Endothelial cell of umbilical vein (primary cell): ENCODE results near the gene ETNK2. TPM values are rescaled to one million over a fixed set of nuclear protein-coding genes. Genes with fewer than 3 reads are reported as not detected.

Experiments used
- BruUV-seq: library from RNA; stranded (reverse); fragments of 400-500 nt; replicated peaks from 2 replicates; lab custom pipeline; 2021; lab: Mats Ljungman, UMichigan
- CTCF ChIA-PET: fragments of 300-600, 350-600 bp; sonication (Branson Sonifier 250); formaldehyde crosslinking; loops from one replicate; lab custom pipeline; 2021; ENCODE audit warnings: antibody characterized with exemption, inconsistent platforms; lab: Charles Lee
- POLR2A ChIA-PET: fragments of 300-600, 350-600 bp; sonication (Branson Sonifier 250); formaldehyde crosslinking; loops from one replicate; lab custom pipeline; 2021; ENCODE audit warnings: antibody characterized with exemption, inconsistent platforms; lab: Charles Lee
- DNase-seq: peaks from one replicate; pipeline ENCODE4 v3.0.0-alpha.2; 2011; ENCODE audit warnings: low read depth, low spot score
- FAIRE-seq: peaks from 2 replicates; lab custom pipeline; 2011; peaks lifted over from hg19 to GRCh38; lab: Jason Lieb, UNC
- H2AFZ ChIP-seq: 2 replicates; pipeline ENCODE4 v1.6.0; 2012; ENCODE audit warnings: low read depth, low read length, control low read depth, inconsistent platforms
- H3K27ac ChIP-seq: 2 replicates; pipeline ENCODE4 v1.5.1; 2011; ENCODE audit warnings: low read depth, mild to moderate bottlenecking, control low read depth, low read length, moderate library complexity; ENCODE audit not compliant: insufficient read depth
- H3K27me3 ChIP-seq, 2 experiments: 2 replicates each; pipeline versions ENCODE4 v1.6.0 to v1.6.1; 2011; ENCODE audit warnings: low read length in 2 of 2, mixed read lengths in 1 of 2; ENCODE audit not compliant: control insufficient read depth in 2 of 2, insufficient read depth in 2 of 2
- H3K36me3 ChIP-seq, 2 experiments: 2 replicates in 1 of 2; 3 replicates in 1 of 2; pipeline ENCODE4 v1.5.1; 2011; ENCODE audit warnings: low read length in 2 of 2, mild to moderate bottlenecking in 1 of 2, moderate library complexity in 1 of 2; ENCODE audit not compliant: control insufficient read depth in 2 of 2, insufficient read depth in 2 of 2; ENCODE audit errors: extremely low read depth in 1 of 2
- H3K4me1 ChIP-seq: 3 replicates; pipeline ENCODE4 v1.5.1; 2011; ENCODE audit warnings: mild to moderate bottlenecking, low read length; ENCODE audit not compliant: control insufficient read depth, insufficient read depth; ENCODE audit errors: extremely low read depth
- H3K4me2 ChIP-seq: 2 replicates; pipeline ENCODE4 v1.6.1; 2011; ENCODE audit warnings: low read length, control low read depth, mixed read lengths; ENCODE audit not compliant: insufficient read depth
- H3K4me3 ChIP-seq, 3 experiments: fragments of 200-600 bp in 1 of 3; sonication (generic), shearing (Covaris generic) in 1 of 3; replicated peaks in 1 of 3; 2 replicates each; pipeline ENCODE4 v1.5.1; 2011 to 2016; ENCODE audit warnings: control low read depth in 3 of 3, low read length in 3 of 3, mild to moderate bottlenecking in 2 of 3, inconsistent platforms in 1 of 3, low read depth in 1 of 3, moderate library complexity in 1 of 3; ENCODE audit not compliant: insufficient read depth in 1 of 3
- H3K79me2 ChIP-seq: 2 replicates; pipeline ENCODE4 v1.6.0; 2012; ENCODE audit warnings: low read length, inconsistent platforms; ENCODE audit not compliant: control insufficient read depth, insufficient read depth
- H3K9ac ChIP-seq: replicated peaks from 2 replicates; pipeline ENCODE3; 2011; ENCODE audit warnings: low read length, control low read depth; ENCODE audit not compliant: insufficient read depth; ENCODE audit errors: extremely low read depth
- H3K9me1 ChIP-seq: replicated peaks from 3 replicates; pipeline ENCODE4 v1.6.0; 2011; ENCODE audit warnings: mild to moderate bottlenecking, low read length; ENCODE audit not compliant: control insufficient read depth, insufficient read depth; ENCODE audit errors: extremely low read depth
- H3K9me3 ChIP-seq: replicated peaks from 2 replicates; pipeline ENCODE4 v1.5.1; 2012; ENCODE audit warnings: low read length, inconsistent platforms; ENCODE audit not compliant: control insufficient read depth, insufficient read depth
- H4K20me1 ChIP-seq: replicated peaks from 2 replicates; pipeline ENCODE3; 2011; ENCODE audit warnings: mild to moderate bottlenecking, low read length; ENCODE audit not compliant: control insufficient read depth, insufficient read depth; ENCODE audit errors: extremely low read depth
- FOS ChIP-seq: IDR thresholded peaks from 2 replicates; pipeline ENCODE4 v1.6.1; 2011; ENCODE audit warnings: mild to moderate bottlenecking, low read length, moderate library complexity, borderline replicate concordance; ENCODE audit not compliant: insufficient read depth
- GATA2 ChIP-seq: IDR thresholded peaks from 2 replicates; pipeline ENCODE4 v1.7.0; 2011; ENCODE audit warnings: low read depth, mild to moderate bottlenecking, moderate library complexity, mixed read lengths, low read length; ENCODE audit not compliant: insufficient read length, insufficient read depth
- MYC ChIP-seq: IDR thresholded peaks from one replicate; pipeline ENCODE4 v1.6.1; 2011; ENCODE audit warnings: mild to moderate bottlenecking, low read depth, low read length
- POLR2A ChIP-seq: IDR thresholded peaks from 2 replicates; pipeline ENCODE4 v1.6.1; 2012; ENCODE audit warnings: low read depth, mild to moderate bottlenecking, control low read depth, low read length
- POLR2AphosphoS5 ChIP-seq: IDR thresholded peaks from 2 replicates; pipeline ENCODE4 v1.6.1; 2012; ENCODE audit warnings: low read depth, mild to moderate bottlenecking, control low read depth, low read length, moderate library complexity; ENCODE audit not compliant: insufficient read depth
- dilution Hi-C: fragments of 300-500 bp; cut with MboI; formaldehyde crosslinking; loops from one replicate; pipeline ENCODE4 v1.15.0; 2019; ENCODE audit warnings: low sequenced_read_pairs; ENCODE audit not compliant: extremely low pct_ligation_motif_present
- intact Hi-C: fragments of 100-400 bp; cut with micrococcal nuclease; formaldehyde crosslinking; loops from one replicate; pipeline ENCODE4 v1.10.0; 2022
- polyA plus RNA-seq, 4 experiments: library from polyadenylated mRNA; depleted of rRNA in 3 of 4; stranded (reverse) in 3 of 4; unstranded in 1 of 4; fragments of >200 nt; gene quantifications; 2 replicates each; pipeline versions ENCODE4 v1.2.1 to v1.2.3, GENCODE V29; 2011 to 2012; ENCODE audit warnings: missing spikeins in 1 of 4
- total RNA-seq: library from RNA; stranded (reverse); gene quantifications from 2 replicates; pipeline ENCODE4 v1.2.3, GENCODE V29; 2021
- TF ChIP-seq, protein P1 (sequence below), 2 donors: IDR thresholded peaks; 1 replicate in 1 of 2; 2 replicates in 1 of 2; pipeline ENCODE4 v1.5.1; 2011; ENCODE audit warnings: low read length in 2 of 2, mild to moderate bottlenecking in 2 of 2, moderate library complexity in 2 of 2, control low read depth in 1 of 2, inconsistent platforms in 1 of 2, low read depth in 1 of 2; ENCODE audit not compliant: insufficient read depth in 1 of 2; ENCODE audit errors: extremely low read depth in 1 of 2
- TF ChIP-seq, protein P2 (sequence below): IDR thresholded peaks from 2 replicates; pipeline ENCODE4 v1.6.1; 2011; ENCODE audit not compliant: insufficient read depth, insufficient read length

Gene ETNK2
- total and polyA plus RNA-seq, 2 donors (not counting 3 experiments of a cell fraction or from before 2014, with no cell fraction given), result 13.5 to 27.5 TPM

DNA sequence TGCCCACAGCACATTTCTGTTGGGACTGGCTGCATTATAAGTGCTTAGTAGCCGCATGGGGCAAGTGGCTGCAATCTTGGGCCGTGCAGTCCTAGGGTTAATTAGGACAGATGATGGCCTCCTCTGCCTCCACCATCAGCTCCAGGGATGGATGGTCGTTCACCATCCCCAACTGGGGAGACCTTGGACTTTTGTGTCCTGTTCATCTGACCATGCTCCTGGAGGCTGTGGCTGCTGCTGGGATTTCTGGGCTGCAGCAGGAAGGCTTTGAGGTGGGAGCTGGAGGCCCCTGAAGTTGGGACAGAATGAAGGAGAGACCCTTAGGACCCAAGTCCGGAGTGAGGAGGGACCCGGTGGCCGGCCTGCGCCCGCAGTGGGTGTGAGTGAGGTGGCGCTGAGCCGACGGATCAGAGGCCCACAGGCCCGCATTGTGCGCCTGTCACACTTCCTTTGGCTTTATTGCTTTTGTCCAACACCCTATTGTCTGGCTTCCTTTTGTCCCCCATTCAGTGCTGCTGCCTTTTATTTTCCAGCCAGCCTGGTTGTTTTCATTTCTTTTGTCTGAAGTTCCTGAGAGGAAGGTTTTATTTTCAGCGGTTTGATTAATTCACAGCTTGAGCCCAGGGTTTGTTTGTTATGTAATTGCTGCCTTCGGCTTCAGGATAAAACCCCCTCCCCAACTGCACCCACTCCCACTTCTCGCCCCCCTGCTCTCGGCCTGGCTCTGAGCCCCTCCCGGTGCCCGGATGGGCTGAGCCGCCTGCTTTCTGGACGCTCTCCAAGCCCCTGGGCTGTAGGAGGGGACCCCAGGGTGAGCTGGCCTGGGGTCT is 43.3 kb downstream of the ETNK2 start:
- H2AFZ ChIP-seq, result no peak overlapping the region
- H3K27me3 ChIP-seq, result no peaks in the 10 kb centered on the region
- peak overlapping the region; percentile 57 for H3K9ac ChIP-seq
- TF ChIP-seq POLR2AphosphoS5, result peak; percentile 63
- TF ChIP-seq POLR2A, result no peak
- TF ChIP-seq, protein P1, sequence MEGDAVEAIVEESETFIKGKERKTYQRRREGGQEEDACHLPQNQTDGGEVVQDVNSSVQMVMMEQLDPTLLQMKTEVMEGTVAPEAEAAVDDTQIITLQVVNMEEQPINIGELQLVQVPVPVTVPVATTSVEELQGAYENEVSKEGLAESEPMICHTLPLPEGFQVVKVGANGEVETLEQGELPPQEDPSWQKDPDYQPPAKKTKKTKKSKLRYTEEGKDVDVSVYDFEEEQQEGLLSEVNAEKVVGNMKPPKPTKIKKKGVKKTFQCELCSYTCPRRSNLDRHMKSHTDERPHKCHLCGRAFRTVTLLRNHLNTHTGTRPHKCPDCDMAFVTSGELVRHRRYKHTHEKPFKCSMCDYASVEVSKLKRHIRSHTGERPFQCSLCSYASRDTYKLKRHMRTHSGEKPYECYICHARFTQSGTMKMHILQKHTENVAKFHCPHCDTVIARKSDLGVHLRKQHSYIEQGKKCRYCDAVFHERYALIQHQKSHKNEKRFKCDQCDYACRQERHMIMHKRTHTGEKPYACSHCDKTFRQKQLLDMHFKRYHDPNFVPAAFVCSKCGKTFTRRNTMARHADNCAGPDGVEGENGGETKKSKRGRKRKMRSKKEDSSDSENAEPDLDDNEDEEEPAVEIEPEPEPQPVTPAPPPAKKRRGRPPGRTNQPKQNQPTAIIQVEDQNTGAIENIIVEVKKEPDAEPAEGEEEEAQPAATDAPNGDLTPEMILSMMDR (IDR thresholded peaks at IDR 0.05; ENCODE audit: extremely low read depth in 1 of 2, insufficient read depth in 1 of 2, low read depth in 1 of 2, low read length in 2 of 2), result no peak
- TF ChIP-seq FOS, result no peak
- TF ChIP-seq GATA2, result peak; percentile 39
- TF ChIP-seq MYC, result peak; percentile 66
- TF ChIP-seq, protein P2, sequence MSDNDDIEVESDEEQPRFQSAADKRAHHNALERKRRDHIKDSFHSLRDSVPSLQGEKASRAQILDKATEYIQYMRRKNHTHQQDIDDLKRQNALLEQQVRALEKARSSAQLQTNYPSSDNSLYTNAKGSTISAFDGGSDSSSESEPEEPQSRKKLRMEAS, result no peak
- peak overlapping the region; percentile 58 for H3K4me2 ChIP-seq
- dilution Hi-C loops, result no loop called here
- peak overlapping the region in 1 of 3 experiments; percentile 10 for H3K4me3 ChIP-seq
- H3K36me3 ChIP-seq, result no peaks in the 10 kb centered on the region
- peaks cover 37% of the 10 kb centered on the region for H3K4me1 ChIP-seq
- POLR2A ChIA-PET, result no interaction called here
- no peaks in the 10 kb centered on the region for H3K9me3 ChIP-seq
- no TSS peak for BruUV-seq
- intact Hi-C loops, result loop anchor here (1.0 kb wide), 3 partner anchors 19 to 220 kb away; no protein-coding TSS in a partner anchor
- no peaks in the 10 kb centered on the region for H4K20me1 ChIP-seq
- peak; percentile 91 for FAIRE-seq
- peaks cover 16% of the 10 kb centered on the region for H3K79me2 ChIP-seq
- peak; percentile 89 for DNase-seq
- H3K9me1 ChIP-seq, result no peaks in the 10 kb centered on the region
- H3K27ac ChIP-seq, result peak overlapping the region; percentile 86
- CTCF ChIA-PET, result interaction anchor here (1.1 to 2.6 kb wide), 8 partner anchors 8 to 248 kb away, joined by 3 to 28 read pairs (median 4); partner anchors contain the start of gene SNRPE
